HT1080 (cell line): Measurements from ENCODE around the gene ZBED4. TPM values are rescaled to one million over a fixed set of nuclear protein-coding genes. Genes with fewer than 3 reads are reported as not detected.
"Not testable (repeated sequence)": the region's sequence is repeated elsewhere in the genome, so short reads cannot be mapped to it uniquely, and the experiment has no call there.

Source experiments
- DNase-seq: peaks from one replicate; pipeline ENCODE4 v3.0.0-alpha.2; 2015; ENCODE audit warnings: low read depth
- polyA plus RNA-seq, 2 experiments: library from polyadenylated mRNA; depleted of rRNA; stranded (reverse); fragments of >200 nt; gene quantifications; 2 replicates each; pipeline ENCODE4 v1.2.3, GENCODE V29; 2015
- total RNA-seq: library from RNA; depleted of rRNA; stranded (reverse); fragments of >200 nt; shearing (Covaris generic); gene quantifications from 2 replicates; pipeline ENCODE4 v1.2.3, GENCODE V29; 2014; rRNA removed

ZBED4 gene, protein sequence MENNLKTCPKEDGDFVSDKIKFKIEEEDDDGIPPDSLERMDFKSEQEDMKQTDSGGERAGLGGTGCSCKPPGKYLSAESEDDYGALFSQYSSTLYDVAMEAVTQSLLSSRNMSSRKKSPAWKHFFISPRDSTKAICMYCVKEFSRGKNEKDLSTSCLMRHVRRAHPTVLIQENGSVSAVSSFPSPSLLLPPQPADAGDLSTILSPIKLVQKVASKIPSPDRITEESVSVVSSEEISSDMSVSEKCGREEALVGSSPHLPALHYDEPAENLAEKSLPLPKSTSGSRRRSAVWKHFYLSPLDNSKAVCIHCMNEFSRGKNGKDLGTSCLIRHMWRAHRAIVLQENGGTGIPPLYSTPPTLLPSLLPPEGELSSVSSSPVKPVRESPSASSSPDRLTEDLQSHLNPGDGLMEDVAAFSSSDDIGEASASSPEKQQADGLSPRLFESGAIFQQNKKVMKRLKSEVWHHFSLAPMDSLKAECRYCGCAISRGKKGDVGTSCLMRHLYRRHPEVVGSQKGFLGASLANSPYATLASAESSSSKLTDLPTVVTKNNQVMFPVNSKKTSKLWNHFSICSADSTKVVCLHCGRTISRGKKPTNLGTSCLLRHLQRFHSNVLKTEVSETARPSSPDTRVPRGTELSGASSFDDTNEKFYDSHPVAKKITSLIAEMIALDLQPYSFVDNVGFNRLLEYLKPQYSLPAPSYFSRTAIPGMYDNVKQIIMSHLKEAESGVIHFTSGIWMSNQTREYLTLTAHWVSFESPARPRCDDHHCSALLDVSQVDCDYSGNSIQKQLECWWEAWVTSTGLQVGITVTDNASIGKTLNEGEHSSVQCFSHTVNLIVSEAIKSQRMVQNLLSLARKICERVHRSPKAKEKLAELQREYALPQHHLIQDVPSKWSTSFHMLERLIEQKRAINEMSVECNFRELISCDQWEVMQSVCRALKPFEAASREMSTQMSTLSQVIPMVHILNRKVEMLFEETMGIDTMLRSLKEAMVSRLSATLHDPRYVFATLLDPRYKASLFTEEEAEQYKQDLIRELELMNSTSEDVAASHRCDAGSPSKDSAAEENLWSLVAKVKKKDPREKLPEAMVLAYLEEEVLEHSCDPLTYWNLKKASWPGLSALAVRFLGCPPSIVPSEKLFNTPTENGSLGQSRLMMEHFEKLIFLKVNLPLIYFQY
- 11.9 and 15.1 TPM in 2 replicates for total RNA-seq
- 13.5 and 14.4 TPM in 2 replicates for polyA plus RNA-seq (2015; cell fraction: cytosol; rRNA removed)
- 11.4 and 12.1 TPM in 2 replicates for polyA plus RNA-seq (2015; cell fraction: nucleus; rRNA removed)

DNA sequence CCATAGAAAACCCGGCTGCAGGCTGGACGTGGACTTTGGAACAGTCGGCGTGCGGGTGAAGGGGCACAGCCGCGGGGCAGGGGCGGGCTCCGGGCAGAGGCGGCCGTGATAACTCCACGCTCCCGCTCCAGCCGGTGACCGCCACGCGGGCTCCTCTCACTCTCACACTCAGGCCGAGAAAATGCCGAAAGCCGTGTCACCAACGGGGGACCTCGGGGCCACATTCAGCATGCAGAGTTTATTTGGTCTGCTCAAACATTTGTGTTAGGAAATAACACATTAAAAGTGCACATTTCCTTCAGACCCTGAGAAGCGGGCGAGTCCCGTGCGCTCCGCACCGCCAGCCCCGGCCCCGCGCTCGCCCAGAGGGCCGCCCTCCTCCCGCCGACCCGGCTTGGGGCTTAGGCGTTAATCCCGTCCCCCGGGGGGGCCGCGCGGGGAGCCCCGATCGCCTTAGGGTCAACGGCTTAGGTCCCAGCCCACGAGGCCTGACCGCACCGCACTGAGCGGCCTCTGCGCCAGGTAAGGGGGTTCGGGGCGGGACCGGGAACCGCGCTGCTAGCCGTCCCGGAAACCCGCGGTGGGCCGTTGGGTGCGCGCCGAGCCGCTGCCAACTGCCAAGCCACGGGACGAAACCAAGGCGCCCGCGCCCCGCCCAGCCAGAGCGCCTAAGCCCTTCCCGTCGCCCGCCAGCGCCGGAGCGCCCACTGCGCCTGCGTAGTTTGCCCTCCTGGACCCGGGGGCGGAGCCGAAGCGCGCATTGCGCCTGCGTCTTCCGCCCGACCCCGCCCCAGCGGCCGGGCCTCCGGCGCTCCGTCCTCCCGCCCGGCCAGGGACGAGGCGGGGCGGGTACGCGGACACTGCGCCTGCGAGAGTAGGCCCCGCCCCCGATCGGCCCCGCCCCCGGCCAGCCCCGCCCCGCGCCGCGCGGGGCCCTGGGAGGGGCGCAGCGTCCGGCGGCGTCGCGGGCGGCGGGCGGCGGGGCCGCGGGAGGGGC is at the start of gene ZBED4:
Gene ZBED4, plus strand, starts transcription at position 947 of the 997 bp plus-strand sequence. CDS start 29,819 bp downstream, outside the sequence.
- peak; percentile 95 for DNase-seq

DNA sequence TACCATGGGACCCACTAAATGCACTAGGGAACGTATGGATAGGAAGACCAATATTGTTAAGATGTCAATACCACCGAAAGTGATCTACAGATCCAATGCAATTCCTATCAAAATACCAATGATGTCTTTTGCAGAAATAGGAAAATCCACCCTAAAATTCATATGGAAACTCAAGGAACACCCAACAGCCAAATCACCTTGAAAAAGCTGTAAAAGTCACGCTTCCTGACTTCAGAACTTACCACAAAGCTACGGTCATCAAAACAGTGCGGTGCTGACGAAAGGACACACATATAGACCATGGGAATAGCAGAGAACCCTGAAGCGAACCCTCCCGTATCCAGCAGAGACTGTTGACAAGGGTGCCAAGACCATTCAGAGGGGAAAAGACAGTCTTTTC is 46.5 kb upstream of the ZBED4 start:
- DNase-seq = no peak

DNA sequence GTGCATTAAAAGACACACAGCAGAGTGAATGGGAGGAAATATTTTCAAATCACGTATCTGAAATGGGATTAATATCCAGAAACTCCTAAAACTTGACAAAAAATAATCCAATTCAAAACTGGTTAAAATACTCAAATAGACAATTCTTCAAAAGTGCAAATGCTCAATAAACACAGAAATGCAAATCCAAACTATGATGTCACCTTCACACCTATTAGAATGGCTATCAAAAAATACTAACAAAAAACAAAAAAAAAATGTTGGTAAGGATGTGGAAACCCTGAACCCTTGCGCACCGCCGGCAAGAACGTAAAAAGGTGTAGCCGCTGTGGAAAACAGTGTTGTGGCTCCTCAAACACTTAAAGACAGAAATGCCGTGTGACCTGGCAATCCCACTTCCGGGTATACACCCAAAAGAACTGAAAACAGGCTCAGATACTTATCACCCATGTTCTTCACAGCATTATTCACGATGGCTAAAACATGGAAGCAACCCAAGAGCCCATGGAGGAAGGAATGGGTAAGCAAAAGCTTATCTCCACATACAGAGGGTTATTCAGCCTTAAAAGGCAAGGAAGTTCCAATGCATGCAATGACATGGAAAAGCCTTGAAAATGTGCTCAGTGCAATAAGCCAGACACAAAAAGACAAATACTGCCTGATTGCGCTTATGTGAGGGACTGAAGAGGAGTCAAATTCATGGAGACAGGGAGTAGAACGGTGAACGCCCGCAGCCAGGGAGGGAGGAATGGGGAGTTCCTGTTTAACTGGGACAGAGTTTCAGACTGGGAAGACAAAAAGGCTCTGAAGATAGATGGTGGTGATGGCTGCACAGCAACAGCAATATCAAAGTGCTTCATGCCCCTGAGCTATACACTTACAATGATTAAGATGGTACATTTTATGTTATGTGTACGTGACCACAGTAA is 45.6 kb upstream of the ZBED4 start:
- no peak for DNase-seq

DNA sequence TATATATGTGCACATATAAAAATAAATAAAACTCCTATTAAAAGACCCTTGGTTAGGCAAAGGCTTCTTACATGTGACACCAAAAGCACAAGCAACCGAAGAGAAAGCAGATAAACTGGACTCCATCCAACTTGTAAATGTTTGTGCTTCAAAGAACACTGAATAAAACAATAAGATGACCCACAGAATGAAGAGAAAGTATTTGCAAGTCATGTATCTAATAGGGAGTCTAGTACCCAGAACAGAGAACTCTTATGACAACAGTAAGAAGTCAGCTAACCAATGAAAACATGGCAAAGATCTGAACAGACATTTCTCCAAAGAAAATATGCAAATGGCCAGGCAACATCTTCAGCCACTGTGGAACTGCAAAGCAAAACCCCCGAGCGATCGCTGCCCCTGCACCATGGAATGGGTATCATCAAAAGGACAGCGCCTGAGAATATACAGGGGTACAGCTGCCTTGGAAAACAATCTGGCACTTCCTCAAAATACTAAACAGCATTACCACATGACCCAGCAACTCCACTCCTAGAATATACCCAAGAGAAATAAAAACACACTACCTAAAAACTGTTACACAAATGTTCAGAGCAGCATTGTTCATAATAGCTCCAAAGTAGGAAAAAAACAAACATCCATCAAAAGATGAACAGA is 43.2 kb upstream of the ZBED4 start:
- no peak for DNase-seq

DNA sequence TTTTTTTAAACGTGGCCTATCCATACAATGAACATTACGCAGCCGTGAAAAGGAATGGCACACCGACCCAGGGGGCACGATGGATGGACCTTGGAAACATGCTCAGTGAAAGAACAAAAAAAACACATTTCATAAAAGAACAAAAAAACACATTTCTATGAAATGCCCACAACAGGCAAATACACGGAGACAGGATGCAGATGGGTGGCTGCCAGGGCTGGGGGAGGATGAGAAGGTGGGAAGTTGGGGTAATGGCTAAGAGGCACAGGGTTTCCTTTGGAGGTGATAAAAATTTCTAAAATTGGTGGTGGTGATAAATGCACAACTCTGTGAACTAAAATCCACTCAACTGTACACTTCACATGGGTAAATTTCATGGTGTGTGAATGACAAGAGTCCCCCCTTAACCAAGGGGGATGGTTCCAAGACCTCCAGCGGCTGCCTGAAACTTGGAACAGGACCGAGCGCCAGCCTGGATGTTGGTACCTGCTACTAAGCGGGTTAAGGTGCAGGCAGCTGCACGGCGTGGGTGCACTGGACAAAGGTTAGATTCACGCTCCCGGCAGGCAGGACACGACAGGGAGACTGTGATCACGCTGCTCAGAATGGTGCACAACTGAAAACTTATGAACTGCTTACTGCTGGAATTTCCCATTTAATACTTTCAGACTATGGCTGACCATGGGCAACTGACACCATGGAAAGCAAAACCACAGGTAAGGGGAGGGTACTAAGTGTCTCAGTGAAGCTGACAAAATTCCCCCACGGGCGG is 42.4 kb upstream of the ZBED4 start:
- no peak for DNase-seq

DNA sequence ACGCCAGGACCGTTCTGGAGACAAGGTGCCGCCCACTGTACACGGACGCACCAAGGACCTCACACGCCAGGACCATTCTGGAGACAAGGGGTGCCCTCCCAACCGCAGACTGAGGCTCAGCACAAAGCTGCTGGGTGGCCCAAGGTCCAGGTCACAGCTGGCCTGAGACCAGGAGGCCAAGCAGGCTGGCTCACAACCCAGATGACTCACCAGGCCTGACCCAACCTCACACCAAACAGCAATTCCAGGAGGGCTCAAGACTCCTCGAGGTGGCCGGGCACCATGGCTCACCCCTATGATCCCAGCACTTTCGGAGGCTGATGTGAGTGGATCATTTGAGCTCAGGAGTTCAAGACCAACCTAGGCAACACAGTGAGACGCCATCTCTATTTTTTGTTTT is 40.8 kb upstream of the ZBED4 start:
- peak; percentile 11 for DNase-seq

DNA sequence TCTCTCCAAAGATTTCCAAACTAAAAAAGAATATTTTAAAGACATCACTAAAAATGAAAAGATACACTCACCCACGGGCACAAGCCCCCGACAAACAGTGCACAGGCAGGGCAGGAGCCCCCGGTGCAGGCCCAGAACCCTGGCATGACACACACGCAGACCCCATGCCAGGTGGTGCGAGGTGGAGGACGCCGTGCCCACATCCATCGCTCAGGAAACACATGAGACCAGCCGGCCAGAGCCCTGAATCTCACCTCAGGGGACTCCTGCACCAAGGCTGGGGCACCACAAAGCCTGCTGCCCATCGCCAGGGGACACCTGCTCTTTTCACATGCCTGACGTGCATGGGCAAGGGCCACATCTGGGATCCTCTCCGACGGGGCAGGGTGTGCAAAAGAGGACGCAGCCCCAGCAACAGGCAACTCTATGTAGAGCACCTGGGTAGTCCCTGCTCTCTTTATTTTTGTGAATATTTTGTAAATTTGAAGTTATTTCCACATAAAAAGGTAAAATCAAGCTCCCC is 39.4 kb upstream of the ZBED4 start:
- no peak for DNase-seq

DNA sequence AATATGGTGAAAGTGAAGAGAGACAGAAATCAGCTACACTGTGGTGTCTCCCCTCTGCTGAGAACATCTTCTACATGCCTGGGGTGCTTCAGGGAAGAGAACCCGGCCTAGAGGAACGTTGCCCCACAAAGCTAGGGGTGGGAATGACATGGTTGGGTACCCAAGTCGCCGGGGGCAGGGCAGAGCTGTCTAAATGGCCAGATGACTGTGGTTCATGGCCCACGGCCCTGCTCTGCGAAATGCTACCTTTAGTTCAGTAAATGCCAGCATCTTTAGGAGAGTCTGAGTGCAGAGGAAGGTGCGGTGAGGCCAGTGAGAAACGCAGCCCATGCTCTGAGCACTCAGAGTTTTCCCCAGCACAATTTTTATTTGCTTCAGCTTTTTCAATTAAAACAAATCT is 38.8 kb upstream of the ZBED4 start:
- no peak for DNase-seq

DNA sequence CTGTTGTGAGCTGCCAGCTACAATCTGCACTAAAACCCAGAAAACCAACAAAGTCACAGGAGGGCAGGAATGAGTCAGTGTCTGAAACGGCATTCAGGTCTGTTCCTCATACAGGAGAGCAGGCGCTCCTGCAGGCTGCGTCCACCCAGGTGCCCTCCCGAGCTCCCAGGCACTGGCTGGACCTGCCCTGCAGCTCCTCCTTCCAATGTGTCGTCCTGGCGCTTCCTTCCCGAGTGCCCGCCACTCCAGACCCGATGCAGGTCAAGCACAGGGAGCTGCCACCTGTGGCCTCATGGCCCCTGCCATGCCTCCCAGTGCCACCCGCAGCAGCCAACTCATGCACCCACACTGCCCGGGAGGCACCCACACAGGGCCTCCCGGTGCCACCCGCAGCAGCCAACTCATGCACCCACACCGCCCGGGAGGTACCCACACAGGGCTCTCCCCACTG is 38.0 kb upstream of the ZBED4 start:
- no peak for DNase-seq

DNA sequence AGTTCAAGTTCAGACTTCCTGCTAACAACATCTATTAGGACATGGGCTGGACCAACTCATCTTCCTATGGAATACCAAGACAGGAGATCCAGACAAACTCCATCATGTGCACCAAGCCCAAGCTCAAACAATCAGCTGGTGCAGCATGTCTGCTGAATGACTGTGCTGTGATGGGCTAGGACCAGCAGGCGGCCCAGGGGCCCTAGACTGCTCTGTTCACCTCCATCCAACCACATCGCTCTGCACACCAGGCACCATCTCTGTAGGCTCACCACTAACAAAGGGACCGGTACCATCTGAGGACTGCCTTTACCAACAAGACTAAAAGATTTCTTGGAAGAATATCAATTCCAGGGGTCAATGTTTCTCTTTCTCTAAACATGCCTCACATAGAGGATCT is 36.3 kb upstream of the ZBED4 start:
- DNase-seq = no peak

DNA sequence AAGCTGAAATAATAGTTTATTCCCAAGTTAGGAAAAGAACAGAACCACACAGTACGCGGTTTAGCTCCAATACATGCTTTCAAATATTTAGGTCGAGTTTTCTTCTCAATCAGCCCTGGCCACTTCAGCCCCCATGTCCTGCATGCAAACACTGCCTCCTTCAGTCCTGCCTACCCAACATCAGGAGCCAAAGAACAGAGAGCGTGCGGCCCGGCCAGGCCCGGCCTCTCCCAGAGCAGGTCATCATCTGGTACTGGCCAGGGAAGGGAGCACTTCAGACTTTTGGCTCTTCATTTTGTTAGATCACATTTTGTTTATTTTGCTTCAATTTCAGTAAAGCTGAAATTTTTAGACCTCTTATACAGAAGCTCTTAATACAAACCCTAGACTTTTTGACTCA is 32.7 kb upstream of the ZBED4 start:
- no peak for DNase-seq

DNA sequence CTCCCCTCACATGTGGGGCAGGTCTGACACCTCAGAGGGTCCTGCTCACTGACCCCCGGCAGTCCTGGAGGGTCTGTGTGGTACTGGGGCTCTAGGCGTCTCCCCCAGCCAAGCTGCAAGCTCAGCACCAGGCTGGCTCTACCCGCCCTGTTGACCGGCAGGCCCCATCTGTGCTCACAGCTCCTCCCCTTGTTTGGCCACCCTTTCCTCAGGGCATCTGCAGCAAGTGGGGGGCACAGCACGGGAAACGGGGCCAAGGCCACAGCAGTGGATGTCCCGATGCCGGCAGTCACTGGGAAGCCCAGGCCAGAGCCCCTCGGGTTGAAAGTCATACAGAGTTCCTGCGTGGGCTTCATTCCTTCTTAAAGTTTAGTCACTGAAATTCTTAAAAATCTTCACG is 31.9 kb upstream of the ZBED4 start:
- DNase-seq = not testable (repeated sequence)

DNA sequence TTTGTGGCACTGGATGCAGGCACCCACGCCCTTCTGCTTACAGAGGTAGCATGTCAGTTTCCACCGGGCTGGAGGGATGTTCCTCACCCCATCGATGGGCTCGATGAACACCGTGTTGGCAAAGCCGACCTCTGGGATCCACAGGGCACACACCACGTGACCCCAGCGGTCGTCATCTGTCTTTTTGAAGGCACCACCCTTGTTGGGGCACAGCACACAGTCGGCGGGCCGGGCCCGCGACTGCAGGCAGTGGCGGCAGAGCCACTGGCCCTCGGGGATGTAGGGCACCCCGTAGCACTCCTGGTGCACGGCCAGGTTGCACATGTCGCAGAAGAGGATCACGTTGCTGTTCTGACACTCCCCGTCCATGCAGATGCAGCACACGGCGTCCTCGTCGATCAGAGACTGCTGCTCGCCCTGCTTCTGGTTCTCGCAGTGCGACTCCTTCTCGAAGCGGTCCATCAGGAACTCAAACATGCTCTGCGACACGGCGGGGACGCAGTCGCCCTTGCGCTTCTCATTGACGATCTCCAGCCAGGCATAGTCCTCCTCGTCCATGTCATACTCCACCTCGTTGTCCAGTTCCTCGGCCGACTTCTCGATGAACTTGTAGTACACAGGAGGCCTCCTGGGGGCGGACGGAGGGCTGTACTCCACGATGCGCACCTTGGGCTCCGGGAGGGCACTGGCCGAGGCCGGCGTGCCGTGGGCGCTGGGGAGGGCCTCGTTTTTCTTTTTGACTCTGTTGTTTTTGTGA is 30.2 kb upstream of the ZBED4 start:
- no peak for DNase-seq

DNA sequence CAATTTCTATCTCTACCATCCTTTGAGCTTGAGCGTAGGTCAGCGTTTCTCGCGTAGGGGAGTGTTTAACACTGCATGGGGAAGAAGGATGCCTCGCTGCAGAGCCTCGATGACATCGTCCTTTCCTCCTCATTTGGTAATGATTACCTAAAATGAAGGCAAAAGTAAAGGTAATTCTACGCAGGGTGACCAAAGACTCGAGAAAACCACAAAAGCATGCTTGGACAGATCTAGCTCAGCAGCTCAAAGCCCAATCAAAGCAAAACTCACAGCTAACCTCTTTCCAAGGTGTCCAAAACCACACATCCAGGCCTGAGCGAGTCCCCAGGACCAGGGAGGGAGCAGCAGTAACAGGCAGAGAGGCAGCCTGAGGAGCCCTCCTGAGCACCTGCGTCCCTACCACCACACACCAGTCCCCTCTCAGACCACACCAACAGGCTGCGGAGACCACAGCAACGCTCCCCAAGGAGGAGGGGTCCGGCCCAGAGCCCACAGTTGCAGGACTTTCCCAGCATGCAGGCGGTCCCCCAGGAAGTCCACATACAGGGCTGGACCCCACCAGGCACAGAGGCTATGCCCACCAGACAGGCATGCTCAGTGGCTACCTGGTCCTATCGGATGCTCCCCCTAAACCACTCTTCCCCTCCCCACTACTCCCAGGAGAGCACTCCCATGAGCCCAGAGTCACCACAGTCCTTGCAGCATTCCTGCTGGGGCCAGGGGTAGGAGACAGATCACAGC is 29.3 kb upstream of the ZBED4 start:
- DNase-seq = no peak

DNA sequence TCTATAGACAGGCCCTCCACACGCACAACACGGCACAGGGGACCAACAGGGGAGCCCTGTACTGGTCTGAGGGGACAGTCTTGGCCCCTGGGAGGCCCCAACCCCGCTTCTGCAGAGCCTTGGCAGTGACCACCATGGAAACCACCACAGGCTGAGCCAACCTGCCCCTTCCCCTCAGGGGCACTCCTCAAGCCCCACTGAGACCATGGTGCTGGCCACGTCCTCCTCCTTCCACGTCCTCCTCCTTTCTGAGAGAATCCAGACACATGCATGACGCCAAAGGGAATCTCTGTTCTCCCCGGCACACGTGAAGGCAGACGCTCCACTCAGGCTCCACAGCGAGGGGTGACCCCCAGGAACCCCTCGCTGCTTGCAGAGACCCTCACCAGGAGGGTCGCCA is 28.7 kb upstream of the ZBED4 start:
- no peak for DNase-seq

DNA sequence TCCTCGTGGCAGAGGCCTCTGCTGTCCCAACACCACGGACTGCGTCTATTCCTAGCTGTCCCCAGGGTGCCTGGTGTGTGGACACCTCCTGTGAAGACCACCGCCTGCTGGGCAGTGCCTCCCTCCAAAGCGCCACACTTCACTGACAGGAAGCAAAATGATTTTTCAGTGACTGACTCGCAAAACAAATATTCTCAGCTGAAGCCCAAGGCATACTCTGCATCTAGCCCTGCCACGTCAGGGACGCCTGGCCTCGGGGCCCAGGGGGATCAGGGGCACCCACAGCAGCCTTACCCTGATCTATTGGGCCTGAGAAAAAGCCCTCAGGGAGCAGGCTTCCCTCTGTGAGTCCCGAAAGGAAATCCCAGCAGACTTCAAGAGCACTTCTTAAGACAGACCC is 28.2 kb upstream of the ZBED4 start:
- peak; percentile 41 for DNase-seq
